SK-N-SH (cell line): Measurements from ENCODE around the gene AGFG1.

Source experiments
- CHD2 ChIP-seq: fragments of 150-350 bp; IDR thresholded peaks from 2 replicates; pipeline ENCODE4 v1.6.1; 2018; ENCODE audit warnings: low read length; ENCODE audit not compliant: partially characterized antibody
- CTCF ChIP-seq: fragments of 200-600 bp; sonication (generic); IDR thresholded peaks from 2 replicates; pipeline ENCODE4 v1.6.1; 2017; ENCODE audit warnings: antibody characterized with exemption, mild to moderate bottlenecking, moderate library complexity
- EZH2phosphoT487 ChIP-seq: fragments of 200-600 bp; sonication (generic); IDR thresholded peaks from 2 replicates; pipeline ENCODE4 v1.6.1; 2017; ENCODE audit warnings: low read depth, mixed run types, mild to moderate bottlenecking, antibody characterized with exemption, moderate library complexity, borderline replicate concordance
- POLR2AphosphoS5 ChIP-seq: IDR thresholded peaks from 2 replicates; pipeline ENCODE4 v1.6.1; 2012; ENCODE audit warnings: low read depth, low read length
- REST ChIP-seq: IDR thresholded peaks from 2 replicates; pipeline ENCODE4 v1.6.1; 2012; ENCODE audit warnings: mild to moderate bottlenecking, low read depth, low read length, moderate library complexity
- TAF1 ChIP-seq: IDR thresholded peaks from 2 replicates; pipeline ENCODE4 v1.6.1; 2012; ENCODE audit warnings: low read depth, mild to moderate bottlenecking, low read length, moderate library complexity, borderline replicate concordance
- YY1 ChIP-seq: IDR thresholded peaks from 2 replicates; pipeline ENCODE4 v1.4.0; 2012; ENCODE audit warnings: low read depth, mild to moderate bottlenecking
- TF ChIP-seq, protein P1 (sequence below): IDR thresholded peaks from 2 replicates; pipeline ENCODE4 v1.4.0; 2012; ENCODE audit warnings: low read depth

DNA sequence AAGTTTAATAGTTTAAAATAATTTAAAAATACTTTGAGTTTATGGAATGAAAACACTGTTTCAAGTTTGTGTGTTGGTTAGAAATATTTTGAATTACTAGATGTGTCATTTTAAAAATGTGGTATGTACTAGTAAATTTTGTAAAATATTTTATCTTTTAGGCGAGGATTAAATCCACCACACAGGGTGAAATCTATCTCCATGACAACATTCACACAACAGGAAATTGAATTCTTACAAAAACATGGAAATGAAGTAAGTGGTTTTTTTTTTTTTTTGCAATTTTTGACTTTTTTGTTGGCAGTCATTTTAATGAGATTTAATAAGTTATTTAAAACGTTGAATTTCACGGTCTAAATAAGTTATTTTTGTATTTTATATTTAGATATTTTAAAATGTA lies 19.4 kb downstream of the AGFG1 start:
- no peak for TF ChIP-seq REST
- TF ChIP-seq CTCF, result no peak
- TF ChIP-seq, protein P1, sequence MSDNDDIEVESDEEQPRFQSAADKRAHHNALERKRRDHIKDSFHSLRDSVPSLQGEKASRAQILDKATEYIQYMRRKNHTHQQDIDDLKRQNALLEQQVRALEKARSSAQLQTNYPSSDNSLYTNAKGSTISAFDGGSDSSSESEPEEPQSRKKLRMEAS, result no peak
- no peak for TF ChIP-seq POLR2AphosphoS5
- TF ChIP-seq CHD2, result no peak
- no peak for TF ChIP-seq TAF1
- TF ChIP-seq EZH2phosphoT487, result no peak
- no peak for TF ChIP-seq YY1
